Measurements from ENCODE around the gene TTC3.
A peak's percentile ranks its signal among the peaks of the same experiment; 100 is the strongest.

Gene TTC3

GRCh38 chr21:37061926-37062592 lies 11.0 kb upstream of the TTC3 start:
- peak; percentile 20 for DNase-seq (ENCODE audit: low read depth)
- TF ChIP-seq, protein P1, sequence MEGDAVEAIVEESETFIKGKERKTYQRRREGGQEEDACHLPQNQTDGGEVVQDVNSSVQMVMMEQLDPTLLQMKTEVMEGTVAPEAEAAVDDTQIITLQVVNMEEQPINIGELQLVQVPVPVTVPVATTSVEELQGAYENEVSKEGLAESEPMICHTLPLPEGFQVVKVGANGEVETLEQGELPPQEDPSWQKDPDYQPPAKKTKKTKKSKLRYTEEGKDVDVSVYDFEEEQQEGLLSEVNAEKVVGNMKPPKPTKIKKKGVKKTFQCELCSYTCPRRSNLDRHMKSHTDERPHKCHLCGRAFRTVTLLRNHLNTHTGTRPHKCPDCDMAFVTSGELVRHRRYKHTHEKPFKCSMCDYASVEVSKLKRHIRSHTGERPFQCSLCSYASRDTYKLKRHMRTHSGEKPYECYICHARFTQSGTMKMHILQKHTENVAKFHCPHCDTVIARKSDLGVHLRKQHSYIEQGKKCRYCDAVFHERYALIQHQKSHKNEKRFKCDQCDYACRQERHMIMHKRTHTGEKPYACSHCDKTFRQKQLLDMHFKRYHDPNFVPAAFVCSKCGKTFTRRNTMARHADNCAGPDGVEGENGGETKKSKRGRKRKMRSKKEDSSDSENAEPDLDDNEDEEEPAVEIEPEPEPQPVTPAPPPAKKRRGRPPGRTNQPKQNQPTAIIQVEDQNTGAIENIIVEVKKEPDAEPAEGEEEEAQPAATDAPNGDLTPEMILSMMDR (IDR thresholded peaks at IDR 0.05; ENCODE audit: low read depth, low read length): no peak
- TF ChIP-seq, protein P2, sequence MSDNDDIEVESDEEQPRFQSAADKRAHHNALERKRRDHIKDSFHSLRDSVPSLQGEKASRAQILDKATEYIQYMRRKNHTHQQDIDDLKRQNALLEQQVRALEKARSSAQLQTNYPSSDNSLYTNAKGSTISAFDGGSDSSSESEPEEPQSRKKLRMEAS (IDR thresholded peaks at IDR 0.05; ENCODE audit: low read depth, low read length): no peak
- TF ChIP-seq POLR2A (IDR thresholded peaks at IDR 0.05; ENCODE audit: extremely low read depth, insufficient read length) (no peak), MYC (IDR thresholded peaks at IDR 0.05; ENCODE audit: low read depth, low read length) (no peak)
- no peak overlapping the region for H3K4me3 ChIP-seq (ENCODE audit: low read depth, low read length)

DNA sequence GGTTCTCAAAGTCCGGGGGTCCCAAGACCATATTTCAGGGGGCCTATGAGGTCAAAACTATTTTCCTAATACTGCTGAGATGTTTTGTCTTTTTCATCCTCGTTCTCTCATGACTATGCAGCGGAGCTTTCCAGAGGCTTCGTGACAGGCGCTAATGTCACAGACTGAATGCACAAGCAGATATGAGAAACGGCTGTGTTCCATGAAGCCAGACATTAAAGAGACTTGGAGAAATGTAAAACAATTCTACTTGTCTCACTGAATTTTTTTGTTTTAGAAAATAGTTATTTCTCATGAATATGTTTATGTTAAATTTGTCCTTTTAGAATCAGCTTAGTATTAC lies 10.5 kb upstream of the TTC3 start:
- TF ChIP-seq, protein P1 (IDR thresholded peaks at IDR 0.05; ENCODE audit: low read depth, low read length): no peak
- TF ChIP-seq POLR2A (IDR thresholded peaks at IDR 0.05; ENCODE audit: extremely low read depth, insufficient read length): no peak
- no peak for TF ChIP-seq MYC (IDR thresholded peaks at IDR 0.05; ENCODE audit: low read depth, low read length)
- TF ChIP-seq, protein P2 (IDR thresholded peaks at IDR 0.05; ENCODE audit: low read depth, low read length): no peak
- no peak overlapping the region for H3K4me3 ChIP-seq (ENCODE audit: low read depth, low read length)
- DNase-seq (ENCODE audit: low read depth): no peak

- DNase-seq (ENCODE audit: low read depth): no peak
- TF ChIP-seq, protein P2 (IDR thresholded peaks at IDR 0.05; ENCODE audit: low read depth, low read length): no peak
- TF ChIP-seq, protein P1 (IDR thresholded peaks at IDR 0.05; ENCODE audit: low read depth, low read length): no peak
- no peak for TF ChIP-seq MYC (IDR thresholded peaks at IDR 0.05; ENCODE audit: low read depth, low read length)
- H3K4me3 ChIP-seq (ENCODE audit: low read depth, low read length): no peak overlapping the region
Observed at GRCh38 chr21:37063433-37063832, 9.6 kb upstream of the TTC3 start.

- DNase-seq (ENCODE audit: low read depth): no peak
- no peak overlapping the region for H3K4me3 ChIP-seq (ENCODE audit: low read depth, low read length)
- TF ChIP-seq, protein P1 (IDR thresholded peaks at IDR 0.05; ENCODE audit: low read depth, low read length): no peak
- TF ChIP-seq MYC (IDR thresholded peaks at IDR 0.05; ENCODE audit: low read depth, low read length): no peak
- no peak for TF ChIP-seq POLR2A (IDR thresholded peaks at IDR 0.05; ENCODE audit: extremely low read depth, insufficient read length)
- TF ChIP-seq, protein P2 (IDR thresholded peaks at IDR 0.05; ENCODE audit: low read depth, low read length): no peak
Observed at GRCh38 chr21:37064841-37065240, 8.2 kb upstream of the TTC3 start.

GRCh38 chr21:37065561-37066177 lies 7.4 kb upstream of the TTC3 start:
- no peak for DNase-seq (ENCODE audit: low read depth)
- no peak overlapping the region for H3K4me3 ChIP-seq (ENCODE audit: low read depth, low read length)
- TF ChIP-seq POLR2A (IDR thresholded peaks at IDR 0.05; ENCODE audit: extremely low read depth, insufficient read length) (no peak), MYC (IDR thresholded peaks at IDR 0.05; ENCODE audit: low read depth, low read length) (no peak)
- TF ChIP-seq, protein P1 (IDR thresholded peaks at IDR 0.05; ENCODE audit: low read depth, low read length): no peak
- TF ChIP-seq, protein P2 (IDR thresholded peaks at IDR 0.05; ENCODE audit: low read depth, low read length): no peak
